D341Med (cell line): Measurements from ENCODE around the gene LRMDA.

ENCODE experiments used
- DNase-seq: peaks from one replicate; pipeline ENCODE4 v3.0.0; 2012; ENCODE audit warnings: low spot score

The LRMDA gene

GRCh38 chr10:75776738-75777504 lies 345.5 kb downstream of the LRMDA start:
- no peak for DNase-seq

GRCh38 chr10:75778665-75779064 lies 347.2 kb downstream of the LRMDA start:
- DNase-seq: no peak

- DNase-seq: no peak
These were observed 347.9 kb downstream of the LRMDA start for GRCh38 chr10:75779276-75779675.

- DNase-seq: no peak
These were observed 351.2 kb downstream of the LRMDA start for GRCh38 chr10:75782463-75783248.

- DNase-seq: no peak
These were observed 357.2 kb downstream of the LRMDA start for GRCh38 chr10:75788394-75789205.

GRCh38 chr10:75793848-75794247 lies 362.4 kb downstream of the LRMDA start:
- DNase-seq: no peak

- no peak for DNase-seq
These were observed 369.7 kb downstream of the LRMDA start for GRCh38 chr10:75801121-75801520.

GRCh38 chr10:75801661-75802060 lies 370.2 kb downstream of the LRMDA start:
- DNase-seq: no peak

GRCh38 chr10:75803121-75803520 lies 371.7 kb downstream of the LRMDA start:
- DNase-seq: no peak

GRCh38 chr10:75803816-75804552 lies 372.6 kb downstream of the LRMDA start:
- DNase-seq: no peak

- DNase-seq: no peak
These were observed 374.8 kb downstream of the LRMDA start for GRCh38 chr10:75806186-75806585.

GRCh38 chr10:75807456-75807855 lies 376.0 kb downstream of the LRMDA start:
- DNase-seq: no peak

GRCh38 chr10:75809003-75809402 lies 377.6 kb downstream of the LRMDA start:
- no peak for DNase-seq

- DNase-seq: no peak
These were observed 382.6 kb downstream of the LRMDA start for GRCh38 chr10:75814014-75814413.

- DNase-seq: no peak
These were observed 383.6 kb downstream of the LRMDA start for GRCh38 chr10:75815066-75815465.

- DNase-seq: no peak
These were observed 385.8 kb downstream of the LRMDA start for GRCh38 chr10:75817198-75817597.

- no peak for DNase-seq
These were observed 387.1 kb downstream of the LRMDA start for GRCh38 chr10:75818552-75818951.

- DNase-seq: no peak
These were observed 393.8 kb downstream of the LRMDA start for GRCh38 chr10:75825235-75825634.

- DNase-seq: no peak
These were observed 394.2 kb downstream of the LRMDA start for GRCh38 chr10:75825661-75826060.

GRCh38 chr10:75826846-75827245 lies 395.4 kb downstream of the LRMDA start:
- DNase-seq: no peak

- no peak for DNase-seq
These were observed 396.2 kb downstream of the LRMDA start for GRCh38 chr10:75827587-75828021.

- no peak for DNase-seq
These were observed 397.0 kb downstream of the LRMDA start for GRCh38 chr10:75828413-75828812.
